BJ (cell line): ENCODE data around the gene THYN1. TPM values are rescaled to one million over a fixed set of nuclear protein-coding genes. Genes with fewer than 3 reads are reported as not detected.

Source experiments
- CTCF ChIA-PET: fragments of 350-600 bp; formaldehyde crosslinking; extraction: SDS; loops from one replicate; lab custom pipeline; 2021; ENCODE audit warnings: antibody characterized with exemption, inconsistent platforms; lab: Yijun Ruan, JAX
- POLR2A ChIA-PET: fragments of 300-600 bp; sonication (Branson Sonifier 250); formaldehyde crosslinking; extraction: SDS; loops from one replicate; lab custom pipeline; 2021; ENCODE audit warnings: antibody characterized with exemption; lab: Charles Lee
- DNase-seq: peaks from one replicate; pipeline ENCODE4 v3.0.0-alpha.2; 2011; ENCODE audit warnings: low read depth
- H3K27me3 ChIP-seq: 2 replicates; pipeline ENCODE4 v1.6.0; 2011; ENCODE audit warnings: low read length; ENCODE audit not compliant: control insufficient read depth, insufficient read depth
- H3K36me3 ChIP-seq: 2 replicates; pipeline ENCODE4 v1.5.1; 2011; ENCODE audit warnings: low read length; ENCODE audit not compliant: control insufficient read depth, insufficient read depth
- H3K4me3 ChIP-seq: 2 replicates; pipeline ENCODE4 v1.5.1; 2011; ENCODE audit warnings: low read depth, mild to moderate bottlenecking, control low read depth, low read length
- polyA plus RNA-seq: library from polyadenylated mRNA; depleted of rRNA; stranded (reverse); fragments of >200 nt; gene quantifications from 2 replicates; pipeline ENCODE4 v1.2.3, GENCODE V29; 2011
- TF ChIP-seq, protein P1 (sequence below): IDR thresholded peaks from 2 replicates; pipeline ENCODE4 v1.5.1; 2011; ENCODE audit warnings: low read depth, mild to moderate bottlenecking, control low read depth, inconsistent platforms, low read length, moderate library complexity; ENCODE audit not compliant: insufficient read depth

THYN1 gene
- polyA plus RNA-seq, 1 experiment: 38.2 TPM

DNA sequence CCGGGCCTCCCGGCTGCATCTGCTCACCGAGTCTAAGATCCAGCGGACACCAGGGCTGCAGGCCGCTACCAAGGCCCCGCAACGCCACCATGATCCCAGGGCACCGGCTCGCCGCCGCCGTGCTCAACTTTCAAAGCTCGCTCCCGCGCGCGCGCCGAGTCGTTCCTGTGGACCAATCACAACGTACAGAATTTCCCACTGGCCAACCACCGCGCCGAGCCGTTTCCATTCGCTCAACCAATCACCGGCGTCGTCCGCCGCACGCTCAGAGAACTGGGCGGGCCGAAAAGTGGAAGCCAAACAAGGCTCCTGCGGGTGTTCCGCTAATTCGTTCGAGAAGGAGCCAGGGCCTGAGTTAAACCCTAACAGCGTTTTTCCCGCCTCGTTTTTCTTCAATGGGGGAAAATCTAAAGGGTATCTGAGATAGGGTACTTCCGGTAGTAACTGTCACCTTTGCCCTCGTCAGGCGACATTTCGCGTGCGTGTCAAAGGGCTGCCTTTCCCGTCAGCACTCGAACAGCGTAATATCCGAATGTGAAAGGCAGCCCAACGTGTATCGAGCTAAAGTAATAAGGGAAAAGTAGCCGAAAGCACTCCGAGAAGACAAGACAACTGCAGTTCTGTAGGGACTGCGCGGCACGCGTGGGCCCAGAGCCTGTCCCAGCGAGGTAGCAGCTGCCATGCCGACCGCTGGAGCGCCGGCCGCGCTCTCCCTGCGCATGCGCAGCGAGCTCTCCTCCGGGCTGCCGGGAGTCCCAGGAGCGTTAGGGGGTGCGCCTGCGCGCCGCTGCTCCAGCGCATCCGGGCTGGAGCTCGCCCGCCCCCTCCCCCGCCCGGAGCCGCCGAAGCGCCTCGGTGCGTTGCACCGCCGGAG is 29.1 kb downstream of the THYN1 start, which contains the start of the genes NCAPD3 and VPS26B:
TSS of gene NCAPD3 (minus strand) at position 132 of the 874 bp plus-strand sequence. CDS start at position 91, 41 bp downstream.
TSS of gene VPS26B (plus strand) at position 836 of the 874 bp plus-strand sequence. CDS start 452 bp downstream, outside the sequence.
- DNase-seq: peak; percentile 72
- TF ChIP-seq, protein P1, sequence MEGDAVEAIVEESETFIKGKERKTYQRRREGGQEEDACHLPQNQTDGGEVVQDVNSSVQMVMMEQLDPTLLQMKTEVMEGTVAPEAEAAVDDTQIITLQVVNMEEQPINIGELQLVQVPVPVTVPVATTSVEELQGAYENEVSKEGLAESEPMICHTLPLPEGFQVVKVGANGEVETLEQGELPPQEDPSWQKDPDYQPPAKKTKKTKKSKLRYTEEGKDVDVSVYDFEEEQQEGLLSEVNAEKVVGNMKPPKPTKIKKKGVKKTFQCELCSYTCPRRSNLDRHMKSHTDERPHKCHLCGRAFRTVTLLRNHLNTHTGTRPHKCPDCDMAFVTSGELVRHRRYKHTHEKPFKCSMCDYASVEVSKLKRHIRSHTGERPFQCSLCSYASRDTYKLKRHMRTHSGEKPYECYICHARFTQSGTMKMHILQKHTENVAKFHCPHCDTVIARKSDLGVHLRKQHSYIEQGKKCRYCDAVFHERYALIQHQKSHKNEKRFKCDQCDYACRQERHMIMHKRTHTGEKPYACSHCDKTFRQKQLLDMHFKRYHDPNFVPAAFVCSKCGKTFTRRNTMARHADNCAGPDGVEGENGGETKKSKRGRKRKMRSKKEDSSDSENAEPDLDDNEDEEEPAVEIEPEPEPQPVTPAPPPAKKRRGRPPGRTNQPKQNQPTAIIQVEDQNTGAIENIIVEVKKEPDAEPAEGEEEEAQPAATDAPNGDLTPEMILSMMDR: no peak
- ChIA-PET POLR2A (interaction anchor here (0.8 kb wide), 1 partner anchor 30 kb away, joined by 3 read pairs; the partner anchor contains the start of gene ACAD8), CTCF (interaction anchor here (0.7 to 1.6 kb wide), 3 partner anchors 17 to 295 kb away, joined by 3 to 7 read pairs (median 5); no protein-coding TSS in a partner anchor)
- peak within 1 kb of the TSS; percentile 73 for H3K4me3 ChIP-seq
- no peaks in the 10 kb centered on the region for H3K27me3 ChIP-seq
- no peaks in the 10 kb centered on the region; the same call in 1 of the 2 replicates for H3K36me3 ChIP-seq

DNA sequence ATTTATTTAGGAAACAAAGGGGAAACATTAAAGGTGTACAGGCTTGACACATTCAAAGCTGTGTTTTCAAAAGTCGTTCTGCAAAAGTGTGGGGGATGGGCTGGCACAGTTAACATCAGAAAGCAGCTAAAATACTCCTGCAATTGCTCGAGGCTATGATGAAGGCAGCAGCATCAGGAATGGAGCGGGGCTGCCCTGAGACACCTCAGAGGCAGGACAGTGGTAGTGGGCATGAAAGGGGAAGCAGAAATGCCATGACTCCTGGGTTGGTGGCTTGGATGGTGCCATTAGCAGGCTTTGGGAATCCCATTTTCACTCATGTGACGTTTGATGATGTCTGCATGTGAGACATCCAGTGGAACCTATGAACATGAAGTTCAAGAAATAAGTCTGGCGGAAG is 30.0 kb downstream of the THYN1 start:
- H3K36me3 ChIP-seq: no peaks in the 10 kb centered on the region; the same call in 1 of the 2 replicates
- POLR2A ChIA-PET: no interaction called here
- peak overlapping the region; percentile 73 for H3K4me3 ChIP-seq
- CTCF ChIA-PET: interaction anchor here (1.6 kb wide), 1 partner anchor 21 kb away, joined by 7 read pairs; no protein-coding TSS in a partner anchor
- no peak for DNase-seq
- H3K27me3 ChIP-seq: no peaks in the 10 kb centered on the region
- TF ChIP-seq, protein P1: no peak

DNA sequence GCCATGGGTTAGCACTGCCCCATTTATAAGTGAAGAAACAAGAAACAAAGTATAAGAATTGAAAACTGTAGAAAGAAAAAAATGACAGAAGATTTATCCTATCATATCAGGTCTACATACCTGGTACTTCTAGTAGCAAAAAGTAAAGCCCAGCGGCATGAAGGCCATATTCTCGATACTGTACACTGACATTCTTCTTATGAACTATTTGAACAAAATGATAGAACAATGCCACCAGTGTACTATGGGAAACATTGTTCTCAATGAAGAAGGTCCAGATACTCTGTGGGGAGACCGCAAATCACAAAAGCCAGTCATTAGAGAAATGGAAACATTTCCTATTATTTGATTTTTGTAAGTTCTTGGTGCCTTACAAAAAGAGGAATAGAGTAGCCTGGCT is 36.3 kb downstream of the THYN1 start:
- CTCF ChIA-PET: no interaction called here
- Histone ChIP-seq H3K4me3 (no peak overlapping the region), H3K27me3 (no peaks in the 10 kb centered on the region), H3K36me3 (no peaks in the 10 kb centered on the region)
- DNase-seq: no peak
- POLR2A ChIA-PET: no interaction called here
- TF ChIP-seq, protein P1: no peak

DNA sequence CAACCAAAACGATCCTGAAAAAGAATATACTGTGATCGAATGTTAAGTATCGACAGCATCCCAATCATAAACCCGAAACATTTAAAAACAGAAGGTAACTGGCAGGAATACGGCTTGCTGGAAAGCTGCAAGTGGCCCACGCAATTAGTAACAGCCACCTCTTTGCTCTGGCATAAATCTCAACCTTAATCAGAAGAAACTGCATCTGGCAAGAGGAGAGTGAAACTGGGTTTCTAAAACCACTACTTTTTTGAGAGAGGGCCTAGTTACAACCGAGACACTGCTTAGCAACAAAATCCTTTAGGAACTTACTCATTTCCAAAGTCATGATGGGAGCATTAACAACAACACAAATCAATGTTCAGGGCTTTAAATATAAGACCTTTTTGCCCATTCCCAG is 37.3 kb downstream of the THYN1 start:
- no peaks in the 10 kb centered on the region for H3K27me3 ChIP-seq
- H3K36me3 ChIP-seq: no peaks in the 10 kb centered on the region
- no peak overlapping the region for H3K4me3 ChIP-seq
- TF ChIP-seq, protein P1: no peak
- ChIA-PET POLR2A (no interaction called here), CTCF (no interaction called here)
- no peak for DNase-seq
